ENCODE measurements around the gene MS4A8. TPM values are rescaled to one million over a fixed set of nuclear protein-coding genes. Genes with fewer than 3 reads are reported as not detected.

Gene MS4A8
- total RNA-seq, 1 donor: not detected

DNA sequence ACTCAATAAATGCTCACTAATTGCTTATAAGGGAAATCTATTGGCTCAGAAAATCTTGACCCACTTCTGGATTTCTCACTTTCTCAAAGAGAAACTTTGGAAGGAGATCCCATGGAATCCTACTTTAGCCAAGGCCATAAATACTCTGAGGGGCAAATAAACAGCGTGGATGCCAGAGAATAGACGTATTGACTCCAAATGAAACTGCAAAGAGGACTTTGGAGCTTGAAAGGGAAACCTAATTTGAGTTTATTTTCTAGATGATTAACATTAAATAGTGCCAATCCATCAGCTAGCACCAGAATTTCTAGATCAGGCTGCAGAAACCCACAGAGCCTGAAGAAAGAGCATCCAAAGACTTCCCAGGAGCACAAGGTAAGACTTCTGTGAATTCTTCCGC is 25.0 kb downstream of the MS4A8 start, which contains the start of gene MS4A18:
Gene MS4A18 (plus strand): TSS at position 301 of the 400 bp plus-strand sequence.
- no peak for DNase-seq (ENCODE audit: low read depth)
- TF ChIP-seq, protein P1, sequence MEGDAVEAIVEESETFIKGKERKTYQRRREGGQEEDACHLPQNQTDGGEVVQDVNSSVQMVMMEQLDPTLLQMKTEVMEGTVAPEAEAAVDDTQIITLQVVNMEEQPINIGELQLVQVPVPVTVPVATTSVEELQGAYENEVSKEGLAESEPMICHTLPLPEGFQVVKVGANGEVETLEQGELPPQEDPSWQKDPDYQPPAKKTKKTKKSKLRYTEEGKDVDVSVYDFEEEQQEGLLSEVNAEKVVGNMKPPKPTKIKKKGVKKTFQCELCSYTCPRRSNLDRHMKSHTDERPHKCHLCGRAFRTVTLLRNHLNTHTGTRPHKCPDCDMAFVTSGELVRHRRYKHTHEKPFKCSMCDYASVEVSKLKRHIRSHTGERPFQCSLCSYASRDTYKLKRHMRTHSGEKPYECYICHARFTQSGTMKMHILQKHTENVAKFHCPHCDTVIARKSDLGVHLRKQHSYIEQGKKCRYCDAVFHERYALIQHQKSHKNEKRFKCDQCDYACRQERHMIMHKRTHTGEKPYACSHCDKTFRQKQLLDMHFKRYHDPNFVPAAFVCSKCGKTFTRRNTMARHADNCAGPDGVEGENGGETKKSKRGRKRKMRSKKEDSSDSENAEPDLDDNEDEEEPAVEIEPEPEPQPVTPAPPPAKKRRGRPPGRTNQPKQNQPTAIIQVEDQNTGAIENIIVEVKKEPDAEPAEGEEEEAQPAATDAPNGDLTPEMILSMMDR (IDR thresholded peaks at IDR 0.05; ENCODE audit: insufficient read depth, low read depth, low read length): no peak
- H3K4me3 ChIP-seq (ENCODE audit: low read depth, low read length): no peak within 1 kb of the TSS

DNA sequence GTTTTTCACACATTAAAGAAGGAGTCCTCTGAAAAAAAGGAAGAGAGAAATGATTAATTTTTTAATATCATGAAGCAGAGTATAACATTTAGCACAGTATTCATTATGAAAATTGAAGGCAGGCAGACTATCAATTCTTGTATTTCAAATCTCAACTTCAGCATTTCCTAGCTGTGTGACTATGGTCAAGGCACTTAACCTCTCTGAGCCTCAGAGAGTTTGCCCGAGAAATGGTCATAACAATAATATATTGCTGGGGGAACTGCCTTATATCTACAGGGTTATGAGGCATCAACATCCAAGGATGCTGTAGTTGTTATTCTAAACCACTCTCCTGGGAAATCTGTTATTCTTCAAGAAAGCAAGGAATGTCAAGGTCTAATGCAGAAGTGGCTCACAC is 26.2 kb downstream of the MS4A8 start:
- DNase-seq (ENCODE audit: low read depth): no peak
- H3K4me3 ChIP-seq (ENCODE audit: low read depth, low read length): no peak overlapping the region

DNA sequence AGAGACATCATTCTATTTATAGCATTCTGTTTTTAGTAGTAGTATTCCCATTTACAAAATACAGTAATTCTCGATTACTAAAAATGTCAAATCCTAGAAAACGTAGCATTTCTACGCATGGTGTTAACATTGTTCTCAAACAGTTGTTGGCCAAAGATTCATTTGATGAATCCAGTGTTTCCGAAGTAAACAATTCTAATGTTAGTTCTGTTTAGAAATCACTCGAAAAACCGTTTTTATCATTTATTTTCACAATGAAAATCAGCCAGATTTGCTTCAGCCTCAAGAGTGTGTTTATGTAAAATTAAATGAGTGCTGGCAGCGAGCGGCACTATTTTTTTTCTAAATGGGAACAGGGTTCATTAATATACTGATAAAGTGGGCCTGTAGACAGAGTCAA is 32.2 kb downstream of the MS4A8 start:
- DNase-seq (ENCODE audit: low read depth): no peak

More for the DNA sequence above, 26.2 kb downstream of the MS4A8 start:
- TF ChIP-seq, protein P1 (IDR thresholded peaks at IDR 0.05; ENCODE audit: insufficient read depth, low read depth, low read length): no peak

DNA sequence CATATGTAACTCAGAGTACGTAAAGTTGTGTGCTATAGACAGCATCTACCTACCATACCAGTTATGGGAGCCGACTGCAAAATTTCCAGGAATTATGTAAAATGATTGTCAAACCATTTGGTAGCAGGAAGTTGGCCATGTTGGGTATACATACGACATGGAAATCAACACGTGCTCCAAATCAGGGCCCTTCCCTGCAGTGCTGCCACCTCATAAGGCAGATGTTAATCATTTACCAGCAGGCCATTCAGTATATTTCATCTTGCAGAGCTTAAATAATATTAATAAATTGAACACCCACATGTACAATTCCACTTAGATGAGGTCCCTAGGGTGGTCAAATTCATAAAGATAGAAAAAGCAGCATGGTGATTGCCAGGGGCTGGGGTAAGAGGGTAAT is 34.9 kb downstream of the MS4A8 start:
- TF ChIP-seq, protein P1 (IDR thresholded peaks at IDR 0.05; ENCODE audit: insufficient read depth, low read depth, low read length): no peak

More for the DNA sequence above, 32.2 kb downstream of the MS4A8 start:
- no peak overlapping the region for H3K4me3 ChIP-seq (ENCODE audit: low read depth, low read length)
- TF ChIP-seq, protein P1 (IDR thresholded peaks at IDR 0.05; ENCODE audit: insufficient read depth, low read depth, low read length): no peak

DNA sequence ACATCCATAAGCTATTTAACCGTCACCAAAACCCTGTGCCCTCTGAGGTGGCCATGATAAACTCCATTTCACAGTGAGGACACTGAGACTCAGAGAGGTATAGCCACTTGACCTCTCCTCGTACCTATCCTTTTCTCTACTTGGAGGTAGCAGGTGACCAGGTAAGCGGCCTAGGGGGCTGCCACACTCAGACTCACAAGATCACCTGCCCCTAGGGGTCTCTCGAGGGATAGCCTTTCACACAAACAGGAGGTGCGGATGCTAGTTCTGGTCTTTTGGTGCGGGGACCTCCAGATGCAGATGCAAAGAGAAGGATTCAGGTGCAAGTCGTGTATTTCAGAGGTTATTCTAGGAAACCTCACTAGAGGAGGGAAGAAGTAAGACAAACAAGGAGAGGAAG is 39.7 kb downstream of the MS4A8 start:
- no peak overlapping the region for H3K4me3 ChIP-seq (ENCODE audit: low read depth, low read length)
- TF ChIP-seq, protein P1 (IDR thresholded peaks at IDR 0.05; ENCODE audit: insufficient read depth, low read depth, low read length): no peak
- no peak for DNase-seq (ENCODE audit: low read depth)

More for the DNA sequence above, 34.9 kb downstream of the MS4A8 start:
- no peak overlapping the region for H3K4me3 ChIP-seq (ENCODE audit: low read depth, low read length)
- DNase-seq (ENCODE audit: low read depth): no peak

DNA sequence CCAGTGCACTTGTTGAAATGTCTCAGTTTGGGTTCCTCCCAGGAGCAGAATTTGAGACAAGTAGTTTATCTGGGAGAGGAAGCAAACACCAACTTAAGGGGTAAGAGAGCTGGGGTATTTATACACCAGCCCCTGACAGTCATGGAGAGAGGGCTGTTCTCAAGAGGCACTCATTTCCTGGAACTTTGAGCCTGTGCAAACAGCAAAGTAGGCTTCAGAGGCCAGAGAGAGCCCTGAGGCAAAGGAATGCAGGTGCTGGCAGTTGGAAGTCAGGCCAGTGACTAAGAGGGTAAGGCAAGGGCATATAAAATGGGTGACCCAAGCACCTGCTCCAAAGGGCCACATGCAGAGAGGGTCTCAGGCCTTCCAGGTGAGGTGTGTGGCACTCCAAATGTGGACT is 41.2 kb downstream of the MS4A8 start:
- no peak for DNase-seq (ENCODE audit: low read depth)
- H3K4me3 ChIP-seq (ENCODE audit: low read depth, low read length): no peak overlapping the region
- TF ChIP-seq, protein P1 (IDR thresholded peaks at IDR 0.05; ENCODE audit: insufficient read depth, low read depth, low read length): no peak

DNA sequence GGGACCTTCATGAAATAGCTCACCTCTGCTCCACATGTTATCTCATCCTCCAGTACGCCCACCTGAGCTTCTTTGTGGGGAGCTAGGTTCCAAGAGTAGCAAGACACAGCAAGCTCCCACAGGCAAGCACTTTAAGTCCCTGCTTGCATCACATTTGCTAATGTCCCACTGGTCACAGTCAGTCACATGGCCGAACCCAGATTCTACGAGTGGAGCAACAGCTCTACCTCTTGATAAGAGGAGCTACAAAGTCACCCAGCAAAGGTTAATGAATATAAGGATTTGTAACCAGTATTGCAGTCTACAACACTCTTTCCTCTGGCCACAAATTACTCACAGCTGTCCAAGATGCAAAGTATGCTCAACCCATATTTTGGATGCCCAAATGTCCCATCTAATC is 42.0 kb downstream of the MS4A8 start:
- H3K4me3 ChIP-seq (ENCODE audit: low read depth, low read length): no peak overlapping the region
- no peak for DNase-seq (ENCODE audit: low read depth)
- TF ChIP-seq, protein P1 (IDR thresholded peaks at IDR 0.05; ENCODE audit: insufficient read depth, low read depth, low read length): no peak
